Kidney tubule cell (primary cell): ENCODE results near the gene SPECC1.
"Not testable (repeated sequence)": the region's sequence is repeated elsewhere in the genome, so short reads cannot be mapped to it uniquely, and the experiment has no call there.

ENCODE experiments used
- DNase-seq: peaks from one replicate; pipeline ENCODE4 v3.0.0-alpha.2; 2018; ENCODE audit warnings: low spot score

The SPECC1 gene

DNA sequence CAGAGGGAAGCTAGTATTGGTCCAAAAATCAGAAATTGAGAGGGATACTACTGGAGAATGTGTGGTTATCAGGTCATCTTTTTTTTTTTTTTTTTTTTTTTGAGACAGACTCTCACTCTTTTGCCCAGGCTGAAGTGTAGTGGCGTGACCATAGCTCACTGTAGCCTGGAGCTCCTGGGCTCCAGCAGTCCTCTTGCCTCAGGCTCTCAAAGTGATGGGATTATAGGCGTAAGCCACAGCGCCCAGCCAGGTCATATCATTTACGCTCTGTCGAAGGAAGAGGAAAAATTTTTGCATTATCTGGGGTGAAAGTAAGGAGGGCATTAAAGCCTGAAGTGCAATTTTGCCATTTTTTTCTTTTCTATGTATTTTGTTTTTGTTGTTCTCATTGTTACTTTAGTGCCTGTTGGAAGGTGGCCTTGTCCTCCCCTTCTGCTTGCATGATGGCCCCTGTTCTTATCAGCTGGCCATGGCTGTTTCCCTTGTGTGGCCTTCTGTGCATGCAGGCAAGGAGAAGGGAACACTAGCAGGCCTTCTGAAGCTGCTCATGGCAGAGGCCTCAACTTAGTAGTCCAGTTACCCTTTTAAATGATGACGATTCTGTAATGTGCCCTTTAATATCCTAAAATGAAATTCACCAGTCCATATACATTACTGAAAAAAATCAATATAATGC is 118.3 kb downstream of the SPECC1 start:
- DNase-seq, result no peak

DNA sequence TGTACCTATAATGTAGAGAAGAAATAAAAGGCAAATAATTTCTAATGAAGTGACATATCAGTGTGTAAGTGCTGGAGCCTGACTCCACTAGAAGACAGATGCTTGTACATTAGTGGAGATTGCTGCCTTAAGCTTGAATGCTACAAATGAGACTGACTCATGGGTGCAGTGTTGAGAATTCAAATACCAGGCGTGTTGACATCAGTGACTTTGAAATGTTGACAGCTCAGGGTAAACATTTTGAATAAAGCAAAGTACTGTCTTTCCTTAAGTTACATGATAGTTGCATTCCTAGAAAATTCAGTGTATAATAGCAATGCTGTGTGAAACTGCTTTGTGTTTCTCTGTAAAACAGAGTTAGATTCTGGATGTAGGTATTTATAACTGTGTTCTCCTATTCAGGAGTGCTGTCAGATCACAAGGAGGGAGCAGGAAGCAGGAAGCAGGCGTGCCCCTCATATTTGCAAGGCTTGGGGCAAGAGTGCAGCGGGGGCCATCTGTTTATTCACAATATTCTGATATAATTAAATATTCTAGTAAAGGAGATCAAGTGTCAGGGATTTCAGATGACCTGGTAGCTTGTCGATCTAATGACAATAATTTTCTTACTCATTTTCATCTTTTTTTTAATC is 119.0 kb downstream of the SPECC1 start:
- DNase-seq, result no peak

GRCh38 chr17:20133517-20133916 is 124.4 kb downstream of the SPECC1 start:
- no peak for DNase-seq

DNA sequence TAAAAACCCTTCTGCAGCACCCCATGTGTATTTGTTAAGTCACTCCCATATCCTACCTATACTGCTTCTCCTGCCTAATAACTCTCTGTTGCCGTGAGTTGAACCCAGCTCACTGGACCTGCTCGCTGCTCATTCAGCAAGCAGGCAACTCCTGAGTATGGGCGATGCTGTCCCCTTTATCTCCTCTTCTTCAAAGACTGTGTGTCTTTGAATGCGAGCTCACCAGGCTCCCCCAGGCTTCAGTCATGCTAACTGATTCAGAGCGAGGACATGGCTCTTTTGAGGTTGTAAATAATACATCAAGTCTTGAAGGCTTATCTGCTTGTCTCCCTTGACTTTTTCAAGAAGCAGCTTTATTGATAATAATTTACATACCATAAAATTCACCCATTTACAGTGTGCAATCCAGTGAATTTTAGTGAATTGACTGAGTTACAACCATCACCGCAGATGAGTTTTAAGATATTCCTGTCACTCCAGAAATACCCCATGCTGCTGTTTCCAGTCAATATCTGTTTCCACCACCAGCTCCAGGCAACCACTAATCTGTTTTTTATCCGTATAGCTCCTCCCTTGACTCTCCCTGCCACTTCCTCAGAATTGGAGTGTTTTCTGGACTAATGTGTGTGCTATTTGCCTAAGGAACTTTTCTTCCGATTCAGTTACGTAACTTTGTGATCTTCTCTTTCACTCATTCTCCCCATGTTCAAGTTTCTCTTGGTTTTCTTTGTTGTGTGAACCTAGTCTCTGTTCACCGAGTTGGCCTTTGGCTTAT is 132.2 kb downstream of the SPECC1 start:
- DNase-seq, result no peak

GRCh38 chr17:20142268-20142667 is 133.1 kb downstream of the SPECC1 start:
- DNase-seq, result no peak

DNA sequence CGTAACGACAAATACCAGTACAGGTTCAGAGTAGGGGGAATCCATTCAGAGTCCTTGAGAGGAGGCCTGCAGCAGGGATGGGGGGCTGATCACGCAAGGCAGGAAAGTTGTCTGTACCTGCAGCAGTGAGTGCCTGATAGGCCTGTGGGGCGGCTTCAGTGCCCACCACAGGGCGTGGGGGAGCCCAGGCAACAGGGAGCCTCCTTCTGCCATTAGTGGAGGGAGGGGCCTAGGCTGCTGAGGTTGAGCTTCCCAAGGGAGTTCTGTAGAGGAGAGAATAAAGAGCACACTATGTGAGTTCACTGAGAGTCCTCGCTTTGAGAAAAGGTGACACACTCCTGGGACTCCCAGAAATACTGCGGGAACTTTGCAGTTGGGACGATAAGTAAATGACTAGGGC is 134.6 kb downstream of the SPECC1 start:
- no peak for DNase-seq

DNA sequence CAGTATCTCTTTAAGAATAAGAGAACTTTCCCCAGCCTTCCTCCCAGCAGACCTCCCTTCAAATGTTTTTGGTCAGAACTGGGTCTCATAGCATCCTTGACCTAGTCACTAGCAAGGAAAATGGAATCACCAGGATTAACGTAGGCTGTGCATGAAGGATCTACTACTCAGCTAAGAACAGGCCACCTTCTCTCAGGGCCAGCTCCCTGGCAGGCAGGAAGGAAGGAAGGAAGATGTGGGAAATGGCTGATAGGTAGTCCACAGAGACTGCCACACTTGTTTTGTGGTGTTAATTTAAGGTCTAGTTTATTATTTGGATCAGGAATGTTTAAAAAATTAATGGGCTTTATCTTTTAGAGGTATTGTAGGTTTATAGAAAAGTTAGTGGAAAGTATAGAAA is 136.4 kb downstream of the SPECC1 start:
- no peak for DNase-seq

- DNase-seq, result no peak
Observed at GRCh38 chr17:20149251-20149650, 140.1 kb downstream of the SPECC1 start.

DNA sequence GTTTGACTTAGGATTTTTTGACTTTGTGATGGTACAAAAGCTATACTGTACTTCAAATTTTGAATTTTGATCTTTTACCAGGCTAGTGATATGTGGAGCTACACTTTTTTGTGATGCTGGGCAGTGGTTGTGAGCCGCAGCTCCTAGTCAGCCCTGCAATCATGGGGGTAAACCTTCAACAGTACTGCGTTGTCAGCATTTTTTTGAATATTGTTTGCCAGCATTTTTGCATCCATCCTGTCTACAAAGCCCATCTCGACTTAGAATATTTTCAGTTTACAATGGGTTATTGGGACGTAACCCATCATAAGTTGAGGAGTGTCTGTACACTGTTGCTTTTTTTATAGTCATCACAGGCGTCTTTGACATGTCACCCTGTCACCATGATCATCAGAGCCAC is 142.0 kb downstream of the SPECC1 start:
- no peak for DNase-seq

- DNase-seq, result no peak
Observed at GRCh38 chr17:20153231-20153630, 144.1 kb downstream of the SPECC1 start.

DNA sequence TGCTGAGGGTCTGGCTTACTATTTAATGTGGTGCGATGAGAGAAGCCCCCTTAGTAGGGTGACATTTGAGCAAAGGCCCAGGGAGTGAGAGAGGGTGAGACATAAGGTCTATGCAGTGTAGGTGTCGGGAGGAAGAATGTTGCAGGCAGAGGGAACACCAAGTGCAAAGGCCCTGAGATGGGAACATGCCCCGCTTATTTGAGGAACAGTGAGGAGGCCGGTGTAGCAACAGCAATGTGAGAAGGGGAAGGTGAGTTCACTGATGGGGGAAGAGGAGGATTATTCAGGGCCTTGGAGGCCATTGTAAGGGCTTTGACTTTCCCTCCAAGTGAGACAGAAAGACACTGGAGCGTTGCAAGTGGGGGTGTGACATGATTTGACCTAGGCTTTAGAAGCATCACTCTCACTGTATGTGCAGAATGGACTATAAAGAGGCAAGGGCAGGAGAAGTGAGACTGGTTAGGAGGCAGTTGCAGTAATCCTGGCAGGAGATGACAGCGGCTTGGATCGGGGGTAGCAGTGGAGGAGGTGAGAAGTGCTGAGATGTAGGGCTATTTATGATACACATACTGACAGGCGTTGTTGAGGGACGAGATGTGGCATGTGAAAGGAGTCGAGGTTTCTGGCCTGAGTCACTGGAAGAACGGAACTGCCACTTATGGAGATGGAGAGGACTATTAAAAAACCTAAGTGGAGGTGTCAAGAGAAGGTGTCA is 145.3 kb downstream of the SPECC1 start:
- DNase-seq, result no peak

- peak; percentile 98 for DNase-seq
Observed at GRCh38 chr17:20155258-20156195, 146.4 kb downstream of the SPECC1 start.

DNA sequence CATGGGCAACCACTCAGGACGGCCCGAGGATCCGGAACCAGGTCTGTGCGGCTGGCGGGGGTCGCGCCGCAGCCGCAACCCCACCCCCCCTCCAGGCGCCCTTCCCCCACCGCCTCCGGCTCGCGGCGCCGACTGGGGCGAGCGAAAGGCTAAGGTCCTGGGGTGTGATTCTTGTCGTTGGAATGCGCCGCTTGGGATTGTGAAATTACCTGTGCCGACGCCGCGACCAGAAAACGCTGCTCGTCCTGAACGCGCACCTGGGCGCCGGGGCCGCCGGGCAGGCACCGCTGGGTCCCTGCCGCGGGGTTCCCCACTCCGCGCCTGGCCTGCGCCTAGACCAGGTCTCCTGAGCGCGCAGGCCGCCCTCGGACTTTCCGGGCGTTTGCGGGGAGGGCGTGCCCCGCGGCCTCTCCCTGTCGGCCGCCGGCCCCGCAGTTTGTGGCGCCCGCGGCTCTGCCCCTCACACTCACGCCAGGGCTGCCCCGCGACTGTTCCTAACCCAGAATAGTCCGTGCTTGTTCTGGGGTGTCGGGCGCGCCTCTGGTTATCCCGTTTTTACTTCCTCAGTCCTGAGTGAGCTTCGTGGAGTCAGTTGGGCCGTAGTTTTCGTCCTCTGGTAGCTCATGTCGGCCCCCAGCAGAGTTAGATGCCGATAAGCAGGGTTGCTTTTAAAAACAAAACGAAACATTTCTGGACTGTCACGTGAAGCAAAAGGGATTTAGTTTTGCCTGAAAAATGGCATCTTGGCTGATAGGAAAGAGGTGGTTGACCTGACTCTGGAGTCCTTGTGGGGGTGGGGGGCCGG is 147.2 kb downstream of the SPECC1 start:
- peak; percentile 84 for DNase-seq

DNA sequence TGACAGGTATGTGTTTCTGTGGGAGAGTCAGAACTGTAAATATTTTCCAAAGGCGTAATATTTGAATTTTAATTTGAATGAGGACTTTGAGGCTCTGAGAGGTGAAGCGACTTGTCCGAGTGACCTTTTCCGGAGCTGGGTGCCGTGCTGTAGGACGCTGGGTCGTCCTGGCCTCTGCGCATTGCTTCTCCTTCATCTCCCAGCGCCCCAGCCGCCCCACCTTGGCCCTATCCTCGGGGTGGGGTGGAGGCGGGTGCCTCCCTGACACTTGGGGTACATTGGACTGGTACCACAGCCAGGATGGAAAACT is 147.8 kb downstream of the SPECC1 start:
- no peak for DNase-seq

DNA sequence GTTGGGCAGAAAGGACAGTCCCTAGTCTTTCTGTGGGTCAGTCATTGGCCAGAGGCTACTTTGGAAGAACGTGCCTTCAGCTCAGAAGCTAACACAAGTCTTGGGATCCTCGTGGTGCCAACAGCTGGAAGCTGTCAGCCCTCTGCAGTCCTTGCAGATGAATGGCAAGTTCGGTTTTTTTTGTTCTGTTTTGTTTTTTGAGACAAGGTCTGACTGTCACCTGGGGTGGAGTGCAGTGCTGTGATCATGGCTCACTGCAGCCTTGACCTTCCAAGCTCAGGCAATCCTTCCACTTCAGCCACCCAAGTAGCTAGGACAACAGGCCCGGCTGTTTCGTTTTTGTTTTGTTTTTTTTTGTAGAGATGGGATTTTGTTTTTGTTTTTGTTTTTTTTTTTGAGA is 149.4 kb downstream of the SPECC1 start:
- no peak for DNase-seq

DNA sequence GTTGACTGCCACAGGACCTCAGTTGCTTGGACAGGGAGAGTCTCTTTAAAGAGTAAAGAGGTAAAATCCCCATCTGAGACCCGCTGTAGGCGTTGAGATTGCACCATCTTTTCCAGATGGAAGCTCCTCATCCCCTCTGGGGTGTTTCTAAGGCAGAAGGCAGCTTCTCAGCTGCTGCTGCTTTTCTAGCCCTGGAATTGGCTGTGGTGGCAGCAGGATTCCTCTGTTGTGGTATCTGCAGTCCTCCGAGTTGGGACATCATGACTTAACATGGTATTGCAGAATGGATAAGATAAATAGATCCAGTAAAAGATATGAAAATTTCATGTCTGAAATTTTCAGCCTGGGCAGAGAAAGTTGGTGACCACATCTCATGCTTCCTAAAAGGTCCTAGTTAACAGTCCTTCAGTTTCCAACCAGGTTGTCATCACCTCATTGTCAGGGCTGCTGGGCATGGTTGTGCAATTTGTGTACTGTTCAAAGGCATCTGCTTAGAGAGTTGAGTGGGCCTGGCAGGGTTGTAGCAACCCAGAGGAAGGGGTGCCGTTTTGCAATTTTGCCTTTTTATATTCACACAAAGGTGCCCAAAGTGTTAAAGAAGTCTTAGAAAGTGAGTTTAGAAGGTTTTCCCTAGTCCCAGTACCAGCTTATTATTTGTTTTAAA is 150.4 kb downstream of the SPECC1 start:
- no peak for DNase-seq

GRCh38 chr17:20165516-20165915 is 156.4 kb downstream of the SPECC1 start:
- DNase-seq, result not testable (repeated sequence)

DNA sequence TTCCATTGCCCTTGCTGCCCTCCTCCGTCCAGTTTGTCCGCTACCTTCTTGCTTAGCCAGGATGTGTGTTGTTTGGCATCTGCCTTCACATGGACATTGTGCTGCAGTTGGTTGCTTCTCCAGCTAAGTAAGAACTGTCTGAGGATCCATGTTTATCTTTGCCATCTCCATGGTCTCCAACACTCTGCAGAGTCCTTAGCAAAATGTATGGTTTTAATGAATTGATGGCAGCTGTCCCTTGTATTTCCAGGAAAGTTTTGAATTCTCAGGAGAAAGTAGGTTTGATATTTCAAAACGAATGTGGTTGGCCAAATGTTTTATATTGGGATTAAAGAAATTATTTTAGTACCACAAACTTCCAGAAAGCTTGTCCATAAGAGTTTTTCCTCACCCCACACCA is 160.9 kb downstream of the SPECC1 start:
- no peak for DNase-seq

DNA sequence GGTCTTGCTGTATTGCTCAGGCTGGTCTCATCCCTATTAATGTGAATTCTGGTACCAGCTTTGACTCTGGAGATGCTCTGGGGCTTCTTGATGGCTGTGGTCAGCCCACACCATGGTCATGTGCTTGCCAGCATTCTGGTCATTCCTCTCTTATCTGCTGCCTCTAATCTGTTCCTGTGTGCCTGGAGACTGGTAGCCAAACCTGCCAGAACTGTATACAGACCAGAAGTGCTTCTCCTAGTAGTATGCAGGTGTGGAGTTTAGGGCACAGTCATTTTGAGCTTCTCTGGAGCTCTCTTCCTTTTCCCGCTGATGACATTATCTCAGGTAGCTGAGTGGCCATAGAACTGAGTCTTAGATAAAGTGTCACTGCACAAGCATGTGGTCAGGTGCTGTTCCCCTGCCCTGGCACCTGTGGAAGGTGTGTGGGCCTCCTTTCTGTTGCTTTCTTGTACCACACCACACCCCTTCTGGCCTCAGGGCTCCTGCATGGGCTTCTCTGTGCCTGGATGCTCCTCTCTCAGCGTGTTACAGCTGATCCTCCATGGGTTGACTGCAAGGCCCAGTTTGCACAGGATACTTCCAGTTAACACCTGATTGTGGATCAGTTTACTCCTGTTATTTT is 162.7 kb downstream of the SPECC1 start:
- DNase-seq, result no peak

- DNase-seq, result no peak
Observed at GRCh38 chr17:20172376-20172775, 163.2 kb downstream of the SPECC1 start.
